GM04503 (cell line): ENCODE data around the gene BTF3.

Source experiments
- DNase-seq: peaks from one replicate; pipeline ENCODE4 v3.0.0-alpha.2; 2012; ENCODE audit warnings: low read depth

The BTF3 gene

GRCh38 chr5:73525606-73526203 lies 27.5 kb downstream of the BTF3 start:
- DNase-seq: no peak

- DNase-seq: no peak
Observed at GRCh38 chr5:73528248-73528647, 30.0 kb downstream of the BTF3 start.

DNA sequence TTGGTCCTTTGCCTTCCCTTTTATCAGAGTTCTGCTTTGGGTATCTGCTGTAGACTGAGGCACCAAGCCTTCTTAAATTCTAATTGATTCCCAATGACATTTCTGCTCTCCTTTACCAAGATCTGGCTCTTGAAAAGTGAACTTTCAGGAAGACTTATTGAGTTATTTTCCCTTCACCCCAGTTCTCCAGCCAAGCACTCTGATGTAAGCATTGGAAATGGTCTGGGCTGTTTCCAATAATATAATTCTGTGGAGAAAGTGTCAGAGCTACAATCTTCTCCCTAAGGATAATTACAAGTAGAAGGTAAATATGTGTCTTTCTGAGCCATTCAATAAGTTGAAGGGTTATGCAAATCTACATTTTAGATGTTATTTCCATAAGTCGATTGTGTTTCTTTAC lies 30.8 kb downstream of the BTF3 start:
- no peak for DNase-seq

- DNase-seq: no peak
Observed at GRCh38 chr5:73531356-73531755, 33.1 kb downstream of the BTF3 start.

DNA sequence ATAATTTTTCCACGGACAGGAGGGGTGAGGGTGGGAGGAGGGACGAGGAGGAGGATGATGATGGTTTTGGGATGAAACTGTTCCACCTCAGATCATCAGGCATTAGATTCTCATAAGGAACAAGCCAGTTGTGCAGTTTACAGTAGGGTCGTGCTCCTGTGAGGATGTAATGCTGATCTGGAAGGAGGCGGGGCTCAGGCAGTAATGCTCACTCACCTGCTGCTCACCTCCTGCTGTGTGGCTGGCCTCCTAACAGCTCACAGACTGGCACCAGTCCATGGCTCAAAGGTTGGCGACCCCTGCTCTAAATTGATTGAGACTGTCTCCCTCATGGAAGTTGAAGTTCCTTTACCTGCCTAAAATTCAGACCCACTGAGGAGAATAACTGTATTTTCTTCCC lies 34.0 kb downstream of the BTF3 start:
- DNase-seq: no peak

DNA sequence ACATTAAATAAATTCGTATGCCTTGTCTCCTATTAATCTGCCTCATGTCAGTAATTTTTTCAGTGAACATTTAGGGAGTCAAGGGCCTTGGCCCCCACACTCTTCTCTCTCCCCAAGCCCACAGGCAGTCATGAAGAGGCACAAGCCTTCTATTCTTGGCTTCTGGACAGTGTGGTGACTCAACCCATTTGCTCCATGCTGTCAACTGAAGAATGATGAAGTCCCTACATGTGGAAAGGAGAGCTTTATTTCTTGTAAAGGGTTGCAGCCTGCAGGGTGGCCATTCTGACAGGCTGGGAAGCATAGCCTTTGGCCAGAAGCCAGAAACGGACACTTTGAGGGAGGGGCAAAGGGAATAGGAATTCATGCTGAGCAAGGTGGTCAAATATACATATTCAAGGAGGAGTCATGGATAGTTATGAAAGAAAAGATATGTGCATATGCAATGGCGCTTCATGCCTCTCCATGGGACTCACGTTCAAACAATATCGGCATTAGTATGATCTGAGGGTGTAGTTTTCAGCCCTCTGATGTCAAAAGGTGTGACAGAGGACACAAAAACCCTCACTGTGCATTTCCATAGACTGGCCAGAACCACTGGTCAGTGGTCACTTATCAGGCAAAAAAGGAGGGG lies 35.9 kb downstream of the BTF3 start:
- DNase-seq: peak; percentile 40

DNA sequence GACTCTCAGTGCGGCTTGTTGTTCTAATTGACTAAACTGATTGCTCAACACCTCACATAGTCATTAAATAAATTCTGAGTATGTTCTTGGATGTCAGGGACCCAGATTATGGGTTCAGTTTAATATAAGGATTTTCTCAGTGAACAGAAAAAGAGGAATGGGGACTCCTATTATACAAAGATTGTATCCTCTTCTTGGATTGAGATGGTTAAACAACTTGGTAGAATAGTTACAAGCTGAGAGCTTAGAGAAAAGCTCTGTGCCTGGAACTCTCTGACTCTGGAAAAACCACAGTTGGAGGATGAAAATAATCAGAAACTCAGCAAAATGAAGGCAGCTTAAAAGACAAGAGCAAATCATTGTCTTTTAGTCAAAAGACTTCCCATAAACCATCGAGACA lies 36.7 kb downstream of the BTF3 start:
- DNase-seq: no peak

- no peak for DNase-seq
Observed at GRCh38 chr5:73539730-73540129, 41.5 kb downstream of the BTF3 start.

- DNase-seq: no peak
Observed at GRCh38 chr5:73540192-73540591, 42.0 kb downstream of the BTF3 start.

DNA sequence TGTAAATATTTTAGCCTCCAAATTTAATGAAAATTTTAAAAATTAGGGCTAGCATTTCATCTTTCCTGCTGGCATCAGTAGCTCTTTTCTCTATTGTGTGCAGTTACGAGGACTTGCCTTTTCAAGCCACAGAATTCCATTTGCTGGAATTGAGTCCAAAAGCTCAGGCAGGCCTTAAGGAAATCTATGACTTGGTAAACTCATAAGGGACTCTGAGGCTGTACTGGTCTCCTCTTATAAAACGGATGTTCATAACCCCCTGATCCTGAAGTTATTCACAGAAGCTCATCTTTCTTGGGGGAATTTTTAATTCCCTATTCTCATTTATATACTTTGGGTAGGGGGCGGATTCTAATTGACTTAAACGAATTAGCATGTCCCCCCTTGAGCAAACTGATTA lies 43.8 kb downstream of the BTF3 start:
- DNase-seq: no peak

DNA sequence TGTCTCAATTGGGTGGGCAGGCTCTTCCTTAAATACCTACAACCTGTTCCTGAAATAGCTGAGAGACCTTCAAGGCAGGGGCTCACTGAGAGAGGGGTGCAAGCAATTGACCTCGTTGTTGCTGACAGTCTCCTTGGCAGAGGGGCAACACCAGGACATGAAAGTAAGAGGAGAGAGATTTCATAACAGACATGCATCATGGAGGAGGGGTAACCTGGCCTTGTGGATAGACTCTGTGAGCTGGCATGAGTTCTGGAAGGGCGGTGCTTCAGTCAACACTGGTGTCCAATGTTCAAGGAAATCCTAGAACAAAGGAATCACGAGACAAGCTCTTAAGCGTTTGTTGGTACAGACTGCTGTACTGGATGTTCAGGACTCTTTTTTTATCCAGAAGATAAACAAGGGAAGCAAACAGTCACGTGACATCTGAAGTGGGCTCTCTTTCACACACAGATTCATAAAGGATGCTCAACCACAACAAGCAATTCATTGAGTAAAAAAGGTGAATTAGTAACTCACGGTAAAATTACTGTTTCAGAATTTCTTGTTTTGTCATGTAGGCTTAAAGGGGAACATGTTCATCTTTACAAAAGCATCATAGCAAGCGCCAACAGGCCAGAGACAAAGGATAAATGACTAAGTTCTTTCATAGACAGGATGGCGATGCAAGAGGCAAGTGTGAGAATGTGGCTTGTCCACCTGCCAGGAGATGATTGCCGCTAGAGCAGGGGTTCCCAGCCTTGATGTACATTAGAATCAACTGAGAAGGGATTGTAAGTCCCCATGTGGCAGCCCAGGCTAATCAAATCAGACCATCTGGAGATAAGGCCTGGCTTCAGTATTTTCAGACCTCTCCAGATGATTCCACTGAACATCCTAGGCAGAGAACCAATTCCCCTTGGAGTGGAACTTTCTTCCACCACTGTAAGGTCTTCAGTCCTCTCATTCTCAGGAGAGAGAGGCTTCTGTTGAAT lies 46.5 kb downstream of the BTF3 start:
- DNase-seq: no peak

DNA sequence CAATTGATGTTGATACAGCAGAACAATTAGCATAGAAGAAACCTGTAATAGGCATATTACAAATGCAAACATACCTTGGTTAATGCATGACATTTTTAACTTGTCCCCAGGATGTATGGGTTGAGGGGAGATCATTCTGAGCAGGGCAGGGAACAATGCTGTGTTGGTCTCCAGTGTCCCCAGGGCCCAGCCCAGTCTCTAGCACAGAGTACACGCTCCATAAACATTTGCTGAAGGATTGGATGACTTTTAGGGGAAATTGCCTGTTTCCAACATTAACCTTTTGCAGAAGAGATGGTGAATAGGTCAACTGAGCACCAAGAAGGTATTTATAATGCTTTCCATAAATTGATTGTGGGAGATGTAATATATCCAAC lies 47.1 kb downstream of the BTF3 start:
- DNase-seq: no peak

- DNase-seq: no peak
Observed at GRCh38 chr5:73550016-73550415, 51.8 kb downstream of the BTF3 start.

- DNase-seq: no peak
Observed at GRCh38 chr5:73552642-73553041, 54.4 kb downstream of the BTF3 start.
